Central memory CD8-positive, alpha-beta T cell (primary cell): ENCODE results near the gene PXK.
A peak's percentile ranks its signal among the peaks of the same experiment; 100 is the strongest.

Experiments used
- ATAC-seq: fragments of 150-1000 bp; cut with Tn5 transposase; replicated peaks from 2 replicates; pipeline ENCODE4 v1.10.0; 2022; ENCODE audit warnings: mild to moderate bottlenecking, moderate FRiP score, moderate number of reproducible peaks; ENCODE audit not compliant: poor library complexity, severe bottlenecking; ENCODE audit errors: extremely low read depth
- DNase-seq, 2 donors: peaks; one replicate each; pipeline ENCODE4 v3.0.0; 2021; ENCODE audit warnings: low spot score in 2 of 2
- H3K27ac Mint-ChIP-seq: one replicate; pipeline ENCODE4 v1.8.0; 2022; ENCODE audit warnings: low read depth, mild to moderate bottlenecking, moderate library complexity, mixed read lengths
- H3K27me3 Mint-ChIP-seq: one replicate; pipeline ENCODE4 v1.8.0; 2022; ENCODE audit warnings: mixed read lengths
- H3K36me3 Mint-ChIP-seq: one replicate; pipeline ENCODE4 v1.8.0; 2022; ENCODE audit warnings: mild to moderate bottlenecking, moderate library complexity, mixed read lengths; ENCODE audit not compliant: insufficient read depth
- H3K4me1 Mint-ChIP-seq: one replicate; pipeline ENCODE4 v1.8.0; 2022; ENCODE audit warnings: mixed read lengths
- H3K4me3 Mint-ChIP-seq: one replicate; pipeline ENCODE4 v1.8.0; 2022; ENCODE audit warnings: mild to moderate bottlenecking, moderate library complexity, mixed read lengths
- H3K9me3 Mint-ChIP-seq: one replicate; pipeline ENCODE4 v1.8.0; 2022; ENCODE audit warnings: mixed read lengths

The PXK gene

DNA sequence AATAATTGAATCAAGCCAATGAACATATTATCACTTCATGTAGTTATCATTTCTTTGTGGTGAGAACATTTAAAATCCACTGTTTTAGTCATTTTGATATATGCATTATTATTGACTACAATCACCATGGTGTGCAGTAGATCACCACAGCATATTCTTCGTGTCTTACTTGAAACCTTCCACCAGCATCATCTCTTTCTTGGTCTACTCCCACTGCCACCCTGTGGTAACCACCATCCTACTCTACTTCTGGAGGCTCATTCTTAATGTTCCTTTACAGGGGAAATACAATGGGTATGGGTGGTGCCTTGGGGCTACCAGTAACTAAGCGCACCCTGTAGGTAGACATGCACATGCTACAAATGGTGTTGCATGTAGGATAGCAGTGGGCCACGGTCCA is 25.4 kb downstream of the PXK start:
- ATAC-seq (no peak), DNase-seq (no peak)
- no peaks in the 10 kb centered on the region for H3K36me3 Mint-ChIP-seq
- H3K9me3 Mint-ChIP-seq = no peaks in the 10 kb centered on the region
- no peak overlapping the region for H3K4me3 Mint-ChIP-seq
- H3K27ac Mint-ChIP-seq = no peak overlapping the region
- no peaks in the 10 kb centered on the region for H3K27me3 Mint-ChIP-seq
- H3K4me1 Mint-ChIP-seq = peaks cover 22% of the 10 kb centered on the region

DNA sequence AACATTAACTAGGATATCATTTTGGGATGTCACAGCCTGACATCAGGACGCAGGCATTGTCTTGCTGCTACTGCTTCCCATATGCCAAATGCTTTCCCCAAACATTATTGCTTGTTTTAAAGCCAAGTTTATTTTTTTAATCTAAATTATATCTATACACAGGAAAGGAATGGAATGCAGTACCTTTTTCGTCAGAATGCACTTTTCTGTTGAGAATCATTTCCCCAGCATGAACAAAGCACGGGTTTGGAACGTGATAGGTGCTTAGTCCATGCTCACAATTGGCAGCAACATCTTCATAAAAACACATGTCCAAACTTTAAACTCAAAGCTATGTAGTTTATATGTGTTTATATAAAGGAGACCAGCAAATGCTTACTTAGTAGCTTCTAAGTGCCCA is 26.1 kb downstream of the PXK start:
- ATAC-seq = no peak
- DNase-seq = no peak
- Mint-ChIP-seq H3K36me3 (no peaks in the 10 kb centered on the region), H3K4me3 (no peak overlapping the region), H3K27me3 (no peaks in the 10 kb centered on the region), H3K27ac (no peak overlapping the region), H3K4me1 (peaks cover 22% of the 10 kb centered on the region), H3K9me3 (no peaks in the 10 kb centered on the region)

DNA sequence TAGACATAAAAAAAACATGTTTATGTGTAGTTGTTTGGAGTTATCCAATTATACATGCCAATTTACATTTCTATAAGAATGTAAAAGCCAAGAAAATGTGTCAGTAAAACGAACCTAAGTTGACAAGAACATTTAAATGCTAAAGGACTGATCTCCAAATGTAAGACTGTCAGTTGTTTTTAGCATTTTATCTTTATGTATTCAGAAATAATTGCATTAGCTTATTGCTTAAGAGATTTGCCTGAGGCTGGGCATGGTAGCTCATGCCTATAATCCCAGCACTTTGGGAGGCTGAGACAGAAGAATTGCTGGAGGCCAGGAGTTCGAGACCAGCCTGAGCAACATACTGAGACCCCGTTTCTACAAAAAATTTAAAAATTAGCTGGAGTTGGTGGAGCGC is 26.9 kb downstream of the PXK start:
- H3K4me3 Mint-ChIP-seq = no peak overlapping the region
- DNase-seq = no peak

DNA sequence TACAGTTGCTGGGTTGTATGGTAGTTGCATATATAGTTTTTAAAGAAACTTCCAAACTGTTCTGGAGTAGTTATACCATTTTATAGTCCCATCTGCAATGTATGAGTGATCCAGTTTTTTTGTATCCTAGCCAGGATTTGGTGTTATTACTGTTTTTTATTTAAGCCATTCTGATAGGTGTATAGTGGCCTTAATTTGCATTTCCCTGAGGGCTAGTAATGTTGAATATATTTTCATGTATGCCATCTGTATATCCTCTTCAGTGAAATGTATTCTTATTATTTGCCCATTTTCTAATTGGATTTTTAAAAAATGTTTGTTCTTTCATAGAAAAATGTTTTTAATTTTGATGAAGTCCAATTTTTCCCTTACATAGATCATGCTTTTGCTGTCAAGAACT is 29.2 kb downstream of the PXK start:
- Mint-ChIP-seq H3K36me3 (peaks cover 2% of the 10 kb centered on the region), H3K27me3 (no peaks in the 10 kb centered on the region), H3K27ac (no peak overlapping the region), H3K9me3 (no peaks in the 10 kb centered on the region), H3K4me3 (no peak overlapping the region), H3K4me1 (peaks cover 33% of the 10 kb centered on the region)
- ATAC-seq = no peak
- DNase-seq = no peak

More for the DNA sequence above, 26.9 kb downstream of the PXK start:
- Mint-ChIP-seq H3K4me1 (peaks cover 21% of the 10 kb centered on the region), H3K9me3 (no peaks in the 10 kb centered on the region), H3K36me3 (no peaks in the 10 kb centered on the region), H3K27me3 (no peaks in the 10 kb centered on the region), H3K27ac (no peak overlapping the region)
- no peak for ATAC-seq

DNA sequence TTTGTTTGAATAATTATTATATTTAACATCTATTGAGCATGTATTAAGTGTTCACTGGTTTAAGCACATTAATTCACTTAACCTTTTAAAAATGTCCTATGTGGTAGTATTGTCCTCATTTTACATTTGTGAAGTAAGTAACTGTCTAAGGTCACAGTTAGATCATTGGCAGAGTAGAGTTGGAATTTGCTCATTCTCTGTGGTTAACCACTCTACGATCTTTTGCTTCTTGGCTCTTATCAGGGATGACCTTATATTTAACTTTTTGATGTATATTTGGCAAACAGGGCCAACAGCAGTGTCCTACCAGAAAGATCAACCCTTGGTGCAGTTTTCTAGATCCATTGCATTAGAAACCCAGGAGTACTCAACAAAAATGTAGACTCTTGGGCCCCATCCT is 34.0 kb downstream of the PXK start:
- ATAC-seq (no peak), DNase-seq (no peak)
- Mint-ChIP-seq H3K4me3 (no peak overlapping the region), H3K9me3 (no peaks in the 10 kb centered on the region), H3K4me1 (peaks cover 31% of the 10 kb centered on the region), H3K27ac (peak overlapping the region; percentile 13), H3K27me3 (no peaks in the 10 kb centered on the region), H3K36me3 (peaks cover 3% of the 10 kb centered on the region)

DNA sequence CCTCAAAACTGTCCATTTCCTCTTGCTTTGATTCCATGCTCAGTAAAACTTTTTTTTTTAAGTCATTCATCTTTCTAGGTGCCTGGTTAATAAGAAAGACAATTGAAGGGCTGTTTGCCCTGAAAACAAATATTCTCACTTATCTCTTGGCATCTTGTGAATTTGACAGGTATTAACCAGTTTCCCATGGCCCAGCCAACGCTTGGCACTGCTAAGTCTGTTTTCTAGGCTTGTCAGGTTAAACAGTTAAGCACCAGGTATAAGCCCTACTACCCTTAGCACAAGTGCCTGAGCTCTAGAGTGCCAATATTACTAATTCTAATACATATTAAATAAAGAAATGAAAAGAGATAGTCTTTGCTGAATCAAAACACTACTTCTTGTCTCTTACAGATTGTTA is 36.3 kb downstream of the PXK start:
- DNase-seq = no peak
- ATAC-seq = no peak
- Mint-ChIP-seq H3K4me3 (no peak overlapping the region), H3K9me3 (no peaks in the 10 kb centered on the region), H3K27ac (no peak overlapping the region), H3K36me3 (peaks cover 5% of the 10 kb centered on the region), H3K27me3 (no peaks in the 10 kb centered on the region), H3K4me1 (peaks cover 19% of the 10 kb centered on the region)

DNA sequence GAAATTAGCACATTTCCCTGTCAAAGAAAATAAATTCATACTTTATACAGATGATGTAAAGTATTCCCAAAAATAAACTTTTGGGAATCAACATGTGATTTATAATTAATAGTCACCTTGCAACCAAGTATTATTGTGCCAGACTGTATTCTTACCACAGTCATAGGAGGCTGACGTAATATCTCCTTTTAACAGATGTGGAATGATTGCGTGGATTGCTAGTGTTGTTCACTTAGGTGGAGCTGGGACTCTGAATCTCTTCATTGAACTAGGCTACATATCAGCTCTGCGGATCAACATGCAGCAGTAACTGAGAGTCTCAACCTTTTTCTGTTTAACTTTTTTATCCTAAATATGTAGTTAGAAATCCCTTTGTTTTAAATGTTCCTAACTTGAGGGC is 37.2 kb downstream of the PXK start:
- no peaks in the 10 kb centered on the region for H3K9me3 Mint-ChIP-seq
- H3K4me1 Mint-ChIP-seq = peaks cover 13% of the 10 kb centered on the region
- H3K27me3 Mint-ChIP-seq = no peaks in the 10 kb centered on the region
- H3K4me3 Mint-ChIP-seq = no peak overlapping the region
- H3K27ac Mint-ChIP-seq = no peak overlapping the region
- DNase-seq = no peak
- no peak for ATAC-seq
- peaks cover 5% of the 10 kb centered on the region for H3K36me3 Mint-ChIP-seq

DNA sequence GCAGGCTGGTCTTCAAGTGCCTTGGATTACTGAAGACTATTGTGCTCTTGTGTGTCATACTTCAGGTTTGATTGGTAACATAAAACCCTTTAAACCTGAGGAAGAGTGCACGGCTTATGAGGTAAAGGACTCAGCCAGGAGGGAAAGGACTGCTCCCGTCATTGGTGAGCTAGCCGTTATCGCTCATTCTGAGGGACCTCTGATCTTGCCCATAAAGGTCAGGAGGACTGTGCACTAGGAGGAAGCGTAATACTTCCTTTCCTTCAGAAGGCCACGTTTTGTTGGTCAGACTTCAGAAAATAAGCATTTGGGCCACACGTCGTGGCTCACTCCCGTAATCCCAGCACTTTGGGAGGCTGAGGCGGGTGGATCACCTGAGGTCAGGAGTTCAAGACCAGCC is 37.7 kb downstream of the PXK start:
- H3K27ac Mint-ChIP-seq = no peak overlapping the region
- no peaks in the 10 kb centered on the region for H3K27me3 Mint-ChIP-seq
- ATAC-seq = no peak
- no peaks in the 10 kb centered on the region for H3K9me3 Mint-ChIP-seq
- no peak overlapping the region for H3K4me3 Mint-ChIP-seq
- H3K4me1 Mint-ChIP-seq = peaks cover 8% of the 10 kb centered on the region
- H3K36me3 Mint-ChIP-seq = peaks cover 5% of the 10 kb centered on the region
- no peak for DNase-seq

DNA sequence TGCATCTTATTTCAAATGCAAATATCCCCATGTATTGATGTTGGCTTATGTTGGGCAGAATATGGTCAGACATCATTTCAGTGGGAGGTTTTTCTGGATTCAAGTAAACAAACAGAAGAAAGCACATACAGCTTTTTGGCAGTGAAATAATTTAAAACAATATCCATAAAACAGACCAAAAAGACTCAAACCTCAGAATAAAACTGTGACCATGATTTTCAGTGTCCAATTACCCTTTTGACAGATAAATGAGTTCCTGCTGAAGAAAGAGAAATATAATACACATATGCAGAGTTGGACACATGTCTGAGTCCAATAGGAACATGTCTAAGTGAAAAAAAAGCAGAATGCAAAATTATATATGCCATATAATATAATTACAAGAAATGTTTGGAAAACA is 39.1 kb downstream of the PXK start:
- H3K4me1 Mint-ChIP-seq = peaks cover 4% of the 10 kb centered on the region
- no peak overlapping the region for H3K4me3 Mint-ChIP-seq
- DNase-seq (no peak), ATAC-seq (no peak)
- H3K27ac Mint-ChIP-seq = no peak overlapping the region
- H3K9me3 Mint-ChIP-seq = no peaks in the 10 kb centered on the region
- peaks cover 4% of the 10 kb centered on the region for H3K36me3 Mint-ChIP-seq
- no peaks in the 10 kb centered on the region for H3K27me3 Mint-ChIP-seq

DNA sequence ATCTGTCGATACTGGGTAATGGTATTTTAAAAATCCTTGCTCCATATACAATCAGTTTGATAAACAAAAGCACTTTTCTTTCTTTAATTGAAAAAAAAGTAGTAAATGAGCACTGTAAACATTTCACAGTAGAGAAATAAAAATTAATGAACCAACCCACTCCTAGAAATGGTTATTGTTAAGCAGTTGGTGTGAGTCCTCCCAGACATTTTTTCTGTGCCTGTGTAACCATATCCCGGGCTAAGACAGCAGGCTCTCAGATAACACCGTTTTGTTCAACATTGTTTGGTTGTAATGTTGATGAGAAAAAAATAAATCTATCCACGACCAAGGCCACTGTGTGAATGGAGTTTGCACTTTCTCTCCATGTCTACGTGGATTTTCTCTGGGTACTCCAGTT is 42.6 kb downstream of the PXK start:
- H3K4me1 Mint-ChIP-seq = no peaks in the 10 kb centered on the region
- H3K27ac Mint-ChIP-seq = no peak overlapping the region
- H3K36me3 Mint-ChIP-seq = peaks cover 6% of the 10 kb centered on the region
- H3K9me3 Mint-ChIP-seq = no peaks in the 10 kb centered on the region
- no peaks in the 10 kb centered on the region for H3K27me3 Mint-ChIP-seq
- ATAC-seq (no peak), DNase-seq (no peak)
- no peak overlapping the region for H3K4me3 Mint-ChIP-seq

DNA sequence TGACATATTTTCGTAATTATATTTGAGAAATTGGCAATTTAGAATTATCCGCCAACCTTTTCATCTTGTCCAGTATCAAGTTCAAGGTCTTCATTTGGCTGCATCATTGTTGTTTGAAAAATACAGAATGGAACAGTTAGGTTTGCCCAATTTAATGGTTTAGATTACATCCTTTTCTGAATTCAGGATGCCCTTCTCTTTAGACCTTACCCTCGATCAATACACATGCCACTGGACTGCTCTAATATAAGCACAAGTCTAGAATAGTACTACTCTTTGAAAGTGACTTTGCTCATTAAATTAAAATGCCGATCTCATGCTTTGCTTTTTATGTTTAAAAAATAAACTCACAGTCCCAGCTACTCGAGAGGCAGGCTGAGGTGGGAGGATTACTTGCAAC is 44.5 kb downstream of the PXK start:
- H3K4me3 Mint-ChIP-seq = no peak overlapping the region
- DNase-seq = no peak
- H3K4me1 Mint-ChIP-seq = no peaks in the 10 kb centered on the region

DNA sequence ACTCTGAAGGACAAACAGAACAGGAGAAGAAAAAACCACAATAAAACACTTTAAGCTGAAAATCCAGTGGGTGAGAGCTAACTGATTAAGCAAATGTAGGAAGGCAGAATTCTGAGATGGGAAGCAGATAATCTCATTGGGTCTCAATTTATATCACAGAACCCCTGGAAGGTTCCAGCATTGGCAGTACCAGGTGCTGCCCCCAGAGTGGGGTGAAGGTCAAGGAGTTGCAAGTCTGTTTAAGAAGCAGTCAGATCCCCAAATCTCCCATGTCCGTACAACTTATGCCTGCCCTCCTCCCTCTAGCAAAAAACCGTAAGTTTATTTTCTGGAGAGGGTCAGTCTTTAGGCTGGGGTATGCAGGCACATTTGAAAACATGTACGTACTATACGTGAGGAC is 45.1 kb downstream of the PXK start:
- Mint-ChIP-seq H3K27ac (no peak overlapping the region), H3K27me3 (no peaks in the 10 kb centered on the region), H3K4me1 (no peaks in the 10 kb centered on the region), H3K9me3 (no peaks in the 10 kb centered on the region), H3K4me3 (no peak overlapping the region), H3K36me3 (peaks cover 9% of the 10 kb centered on the region)
- no peak for ATAC-seq
- no peak for DNase-seq

More for the DNA sequence above, 44.5 kb downstream of the PXK start:
- Mint-ChIP-seq H3K36me3 (peaks cover 7% of the 10 kb centered on the region), H3K27ac (no peak overlapping the region), H3K9me3 (no peaks in the 10 kb centered on the region), H3K27me3 (no peaks in the 10 kb centered on the region)
- ATAC-seq = no peak

DNA sequence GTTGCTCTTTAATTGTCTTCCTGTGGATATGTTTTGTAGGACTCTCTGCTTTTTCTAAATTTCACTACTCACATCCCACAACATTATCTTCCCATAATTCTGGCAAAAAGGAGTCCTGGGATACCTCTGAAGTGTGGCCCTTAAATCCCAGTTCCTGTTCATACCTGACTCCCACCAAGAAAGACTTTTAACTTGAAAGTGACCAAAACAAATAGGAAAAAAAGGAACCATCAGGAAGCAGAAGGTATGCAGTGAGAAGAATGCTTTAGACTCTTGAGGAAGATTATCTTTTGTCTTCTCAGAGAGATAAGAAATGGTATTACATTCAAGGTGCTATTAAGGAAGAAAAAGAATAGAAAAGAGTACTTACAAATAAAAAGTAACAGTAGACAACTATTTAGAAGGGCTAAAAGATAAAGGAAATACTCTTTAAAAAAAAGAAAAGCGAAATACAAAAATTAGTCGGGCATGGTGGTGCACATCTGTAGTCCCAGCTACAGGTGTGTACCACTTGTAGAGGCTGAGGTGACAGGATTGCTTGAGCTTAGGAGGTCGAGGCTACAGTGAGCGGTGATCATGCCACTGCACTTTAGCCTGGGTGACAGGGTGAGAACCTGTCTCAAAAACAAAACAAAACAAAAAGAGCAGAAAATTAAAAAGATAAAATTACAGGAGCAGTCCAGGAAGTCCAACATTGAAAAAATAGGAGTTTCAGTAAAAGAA is 46.8 kb downstream of the PXK start:
- Mint-ChIP-seq H3K4me3 (no peak overlapping the region), H3K9me3 (no peaks in the 10 kb centered on the region), H3K27ac (peak overlapping the region; percentile 64), H3K4me1 (no peaks in the 10 kb centered on the region), H3K27me3 (no peaks in the 10 kb centered on the region), H3K36me3 (peaks cover 10% of the 10 kb centered on the region)
- DNase-seq (no peak), ATAC-seq (no peak)
